GM18505 (cell line): ENCODE data around the gene CLEC2D.
"Not testable (repeated sequence)": the region's sequence is repeated elsewhere in the genome, so short reads cannot be mapped to it uniquely, and the experiment has no call there.

Experiments
- ATAC-seq: cut with Tn5 transposase; IDR thresholded peaks from one replicate; pipeline ENCODE4 v1.9.1; 2021; ENCODE audit not compliant: unreplicated experiment
- POLR2A ChIP-seq: IDR thresholded peaks from 4 replicates; pipeline ENCODE4 v1.6.1; 2011; ENCODE audit warnings: borderline replicate concordance; ENCODE audit not compliant: insufficient read depth, insufficient read length; ENCODE audit errors: extremely low read depth

Gene CLEC2D

GRCh38 chr12:9669534-9669933 lies at the start of gene CLEC2D:
Gene CLEC2D, plus strand, starts transcription at chr12:9669713. Its CDS starts 22 bp downstream, at chr12:9669735.
- ATAC-seq: peak; percentile 42

GRCh38 chr12:9625019-9625418 lies 44.5 kb upstream of the CLEC2D start:
- no peak for TF ChIP-seq POLR2A
- no peak for ATAC-seq

More at GRCh38 chr12:9669534-9669933, at the start of gene CLEC2D:
- TF ChIP-seq POLR2A: peak; percentile 68

GRCh38 chr12:9626291-9626690 lies 43.2 kb upstream of the CLEC2D start:
- no peak for ATAC-seq
- TF ChIP-seq POLR2A: no peak

GRCh38 chr12:9626821-9627220 lies 42.7 kb upstream of the CLEC2D start:
- no peak for ATAC-seq
- TF ChIP-seq POLR2A: no peak

- ATAC-seq: no peak
- no peak for TF ChIP-seq POLR2A
These were observed 36.7 kb upstream of the CLEC2D start for GRCh38 chr12:9632766-9633165.

GRCh38 chr12:9634177-9634803 lies 35.2 kb upstream of the CLEC2D start:
- TF ChIP-seq POLR2A: no peak
- ATAC-seq: no peak

GRCh38 chr12:9634969-9635754 lies 34.4 kb upstream of the CLEC2D start:
- ATAC-seq: no peak
- no peak for TF ChIP-seq POLR2A

GRCh38 chr12:9636150-9636850 lies 33.2 kb upstream of the CLEC2D start:
- ATAC-seq: no peak
- TF ChIP-seq POLR2A: no peak

GRCh38 chr12:9636851-9637206 lies 32.7 kb upstream of the CLEC2D start:
- TF ChIP-seq POLR2A: no peak
- no peak for ATAC-seq

GRCh38 chr12:9640024-9640423 lies 29.5 kb upstream of the CLEC2D start:
- ATAC-seq: no peak
- no peak for TF ChIP-seq POLR2A

- TF ChIP-seq POLR2A: no peak
These were observed 26.8 kb upstream of the CLEC2D start for GRCh38 chr12:9642606-9643265.

GRCh38 chr12:9643266-9643660 lies 26.2 kb upstream of the CLEC2D start:
- no peak for ATAC-seq
- TF ChIP-seq POLR2A: no peak

More at GRCh38 chr12:9642606-9643265, 26.8 kb upstream of the CLEC2D start:
- no peak for ATAC-seq

- not testable (repeated sequence) for ATAC-seq
These were observed 24.4 kb upstream of the CLEC2D start for GRCh38 chr12:9644985-9645551.
